NCI-H187 treated with DMSO at 0.1 percent for 48 hours (cell line): ENCODE data around the gene COG2.
"Not testable (repeated sequence)": the region's sequence is repeated elsewhere in the genome, so short reads cannot be mapped to it uniquely, and the experiment has no call there.

Experiments
- DNase-seq: peaks from one replicate; lab custom pipeline; 2025; lab: John Stamatoyannopoulos, UW

Gene COG2

DNA sequence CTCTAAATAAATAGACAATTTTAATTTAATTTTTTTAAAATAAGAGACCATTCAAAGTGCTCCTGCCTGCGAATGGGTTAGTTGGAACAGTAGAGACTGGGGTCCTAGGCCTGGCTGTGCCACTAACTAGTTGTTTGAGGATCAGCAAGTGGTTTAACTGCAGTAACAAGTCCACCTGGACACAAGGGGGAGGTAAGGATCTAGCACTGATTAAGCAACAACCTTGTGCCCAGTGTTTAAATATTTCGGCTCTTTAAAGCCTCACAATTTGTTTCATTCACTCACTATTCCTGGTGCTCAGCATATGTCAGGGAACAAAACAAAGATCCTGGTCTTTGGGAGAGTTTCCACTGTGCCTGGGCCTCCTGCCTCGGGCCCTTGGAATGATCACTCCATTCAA is 73.2 kb downstream of the COG2 start:
- DNase-seq, result no peak

DNA sequence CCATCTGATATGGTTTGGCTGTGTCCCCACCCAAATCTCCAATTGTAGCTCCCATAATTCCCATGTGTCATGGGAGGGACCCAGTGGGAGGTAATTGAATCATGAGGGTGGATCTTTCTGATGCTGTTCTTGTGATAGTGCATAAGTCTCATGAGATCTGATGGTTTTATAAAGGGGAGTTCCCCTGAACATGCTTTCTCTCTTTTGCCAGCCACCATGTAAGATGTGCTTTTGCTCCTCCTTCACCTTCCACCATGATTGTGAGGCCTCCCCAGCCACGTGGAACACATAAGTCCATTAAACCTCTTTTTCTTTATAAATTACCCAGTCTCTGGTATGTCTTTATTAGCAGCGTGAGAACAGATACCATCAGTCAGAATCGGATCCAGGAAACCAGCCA is 74.2 kb downstream of the COG2 start:
- not testable (repeated sequence) for DNase-seq

DNA sequence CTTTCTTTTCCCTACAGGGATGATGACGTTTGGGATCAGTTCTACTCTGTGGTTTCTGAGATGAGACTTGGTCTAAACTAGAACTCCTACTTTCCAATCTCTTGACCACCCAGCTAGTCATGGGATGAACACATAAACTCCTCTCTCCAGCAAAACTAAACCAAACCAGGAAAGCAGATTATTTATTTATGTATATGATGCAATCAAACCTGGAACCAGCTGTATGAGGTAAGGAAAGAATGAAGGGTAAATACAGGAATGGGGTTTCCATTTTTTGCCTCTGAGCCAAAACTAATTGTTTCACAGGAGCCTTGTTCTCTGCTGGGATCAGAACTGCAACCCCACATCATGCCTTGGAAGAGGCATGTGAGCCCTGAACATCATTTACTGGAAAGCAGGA is 75.0 kb downstream of the COG2 start:
- DNase-seq, result no peak

DNA sequence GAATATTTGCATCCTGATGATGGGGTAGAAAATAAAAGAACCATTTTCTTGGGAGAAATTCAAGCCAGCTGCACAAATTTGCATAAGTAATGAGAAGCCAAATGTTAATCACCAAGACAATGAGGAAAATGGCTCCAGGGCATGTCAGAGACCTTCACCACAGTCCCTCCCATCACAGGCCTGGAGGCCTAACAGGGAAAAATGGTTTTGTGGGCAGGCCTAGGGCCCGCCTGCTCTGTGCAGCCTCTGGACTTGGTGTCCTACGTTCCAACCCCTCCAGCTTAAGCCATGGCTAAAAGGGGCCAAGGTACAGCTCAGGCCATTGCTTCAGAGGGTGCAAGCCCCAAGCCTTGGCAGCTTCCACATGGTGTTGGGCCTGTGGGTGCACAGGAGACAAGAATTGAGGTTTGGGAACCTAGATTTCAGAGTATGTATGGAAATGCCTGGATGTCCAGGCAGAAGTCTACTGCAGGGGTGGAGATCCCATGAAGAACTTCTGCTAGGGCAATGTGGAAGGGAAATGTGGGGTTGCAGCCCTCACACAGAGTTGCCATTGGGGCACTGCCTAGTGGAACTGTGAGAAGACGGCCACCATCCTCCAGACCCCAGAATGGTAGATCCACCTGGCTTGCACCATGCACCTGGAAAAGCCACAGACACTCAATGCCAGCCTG is 79.7 kb downstream of the COG2 start:
- DNase-seq, result not testable (repeated sequence)

DNA sequence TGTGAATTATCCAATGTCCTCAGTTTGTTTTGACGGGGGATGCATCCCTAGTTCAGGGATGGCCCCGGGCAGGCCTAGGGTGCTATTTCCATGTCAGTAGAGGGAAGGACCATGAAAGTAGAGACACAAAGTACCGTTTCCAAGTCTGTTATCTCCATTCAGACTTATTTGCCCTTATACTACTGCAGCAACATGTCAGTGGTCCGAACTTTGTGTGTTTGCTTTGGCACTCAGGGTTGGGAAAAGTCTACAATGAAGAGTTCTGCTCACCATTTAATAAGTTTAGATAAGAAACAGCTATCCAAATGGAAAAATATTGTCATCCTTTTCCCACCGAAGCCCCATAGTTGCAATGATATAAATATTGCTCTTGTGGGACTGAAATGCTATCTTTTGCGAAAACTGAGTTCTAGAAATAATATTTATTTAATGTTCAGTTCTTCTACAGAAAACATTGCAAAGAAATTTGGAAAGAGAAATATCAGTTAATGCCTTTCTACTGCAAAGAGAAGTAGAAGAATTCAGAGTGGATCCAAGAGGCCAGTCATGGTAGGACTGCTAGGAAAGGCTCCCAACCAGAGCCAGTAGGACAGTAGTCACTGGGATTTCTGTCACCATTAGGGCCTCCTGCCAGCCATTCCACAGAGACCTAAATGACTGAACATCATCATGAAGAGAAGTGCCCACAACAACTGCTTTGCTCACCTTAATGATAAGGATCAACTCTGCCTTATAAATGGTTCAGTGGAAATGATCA is 83.2 kb downstream of the COG2 start:
- DNase-seq, result no peak

DNA sequence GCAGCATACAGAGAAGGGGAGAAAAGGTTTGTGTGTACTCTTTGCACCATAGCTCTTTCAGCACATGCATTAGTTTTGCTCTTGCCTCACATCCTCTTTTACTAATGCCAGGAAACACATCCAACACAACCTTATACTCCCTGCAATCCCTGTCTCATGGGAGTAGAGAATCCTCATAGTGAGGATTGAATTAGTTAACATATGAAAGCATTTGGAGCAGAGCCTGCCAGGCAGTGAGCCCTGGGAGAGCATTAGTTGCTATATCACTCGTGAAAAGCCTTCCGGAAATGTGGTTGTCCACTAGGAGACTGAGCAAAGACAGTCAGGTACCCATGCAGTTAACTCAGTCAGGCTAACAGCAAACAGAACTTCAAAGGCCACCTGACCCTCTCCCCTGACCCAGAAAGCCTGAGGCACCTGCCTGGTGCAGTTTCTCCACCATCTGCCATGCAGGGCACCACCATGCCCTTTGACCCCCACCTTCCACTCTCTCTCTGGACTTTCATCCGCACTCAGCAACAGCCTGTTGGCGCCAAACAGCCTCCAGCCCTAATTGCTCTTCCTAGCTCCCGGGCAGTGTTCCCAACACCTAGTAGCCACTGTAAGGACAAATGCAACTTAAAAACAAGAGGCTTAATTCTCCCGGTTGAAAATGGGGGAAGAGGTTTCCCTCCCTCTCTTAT is 86.6 kb downstream of the COG2 start:
- DNase-seq, result no peak

DNA sequence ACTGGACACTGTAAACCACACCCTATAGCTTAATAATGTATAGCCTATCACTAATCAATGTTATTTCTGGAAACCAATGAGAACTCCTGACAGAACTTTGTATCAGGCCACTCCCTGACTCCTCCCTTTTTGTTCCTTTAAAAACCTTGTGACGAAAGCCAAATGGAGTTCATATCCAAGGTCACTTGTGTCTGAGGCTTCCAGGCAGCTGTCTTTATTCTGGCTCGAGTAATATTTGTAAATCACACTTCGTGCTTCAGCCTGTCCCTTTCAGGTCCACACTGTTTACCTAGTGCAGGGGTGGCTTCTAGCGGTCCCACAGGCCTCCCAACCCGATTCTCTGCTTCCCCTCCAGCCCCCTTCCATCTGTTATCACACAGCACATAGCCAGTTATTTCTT is 88.7 kb downstream of the COG2 start:
- DNase-seq, result no peak

DNA sequence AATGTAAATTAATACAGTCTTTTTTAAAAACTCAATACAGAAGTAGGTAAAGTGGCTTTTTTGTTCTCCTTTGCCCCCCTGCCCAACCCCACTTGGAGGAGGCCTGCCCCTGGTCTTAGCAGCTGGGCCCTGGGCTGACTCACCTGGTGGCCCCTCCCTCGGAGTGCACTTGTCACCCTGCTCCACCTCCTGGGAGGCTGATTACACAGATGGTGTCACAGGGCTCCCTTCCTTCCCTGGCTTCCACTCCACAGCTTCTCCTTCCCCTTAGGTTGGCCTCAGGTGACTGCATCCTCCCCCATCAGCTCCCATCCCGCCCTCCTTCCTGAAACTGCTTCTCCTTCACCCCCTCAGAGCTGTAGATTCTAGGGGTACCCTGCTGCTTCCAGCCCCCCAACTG is 93.2 kb downstream of the COG2 start:
- DNase-seq, result no peak

DNA sequence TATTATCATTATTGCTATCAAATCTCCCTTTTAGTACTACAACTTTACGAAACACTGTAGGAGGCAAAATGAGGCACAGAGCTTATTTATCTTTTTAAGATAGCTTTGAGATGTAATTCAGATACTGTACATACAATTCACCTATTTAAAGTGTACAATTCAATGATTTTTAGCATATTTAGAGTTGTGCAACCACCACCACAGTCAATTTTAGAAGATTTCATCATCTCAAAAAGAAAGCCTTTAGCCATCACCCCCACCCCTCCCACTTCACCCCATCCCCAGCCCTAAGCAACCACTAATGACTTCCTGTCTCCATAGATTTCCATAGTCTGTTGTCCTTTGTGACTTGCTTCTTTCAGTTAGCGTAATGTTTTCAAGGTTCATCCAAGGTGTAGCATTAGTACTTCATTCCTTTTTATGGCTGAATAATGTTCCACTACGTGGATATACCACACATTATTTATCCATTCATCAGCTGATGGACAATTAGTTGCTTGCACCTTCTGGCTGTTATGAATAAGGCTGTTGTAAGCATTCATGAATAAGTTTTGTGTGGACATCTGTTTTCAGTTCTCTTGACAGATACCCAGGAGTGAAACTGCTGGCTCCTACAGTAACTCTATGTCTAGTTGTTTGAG is 95.5 kb downstream of the COG2 start:
- no peak for DNase-seq

DNA sequence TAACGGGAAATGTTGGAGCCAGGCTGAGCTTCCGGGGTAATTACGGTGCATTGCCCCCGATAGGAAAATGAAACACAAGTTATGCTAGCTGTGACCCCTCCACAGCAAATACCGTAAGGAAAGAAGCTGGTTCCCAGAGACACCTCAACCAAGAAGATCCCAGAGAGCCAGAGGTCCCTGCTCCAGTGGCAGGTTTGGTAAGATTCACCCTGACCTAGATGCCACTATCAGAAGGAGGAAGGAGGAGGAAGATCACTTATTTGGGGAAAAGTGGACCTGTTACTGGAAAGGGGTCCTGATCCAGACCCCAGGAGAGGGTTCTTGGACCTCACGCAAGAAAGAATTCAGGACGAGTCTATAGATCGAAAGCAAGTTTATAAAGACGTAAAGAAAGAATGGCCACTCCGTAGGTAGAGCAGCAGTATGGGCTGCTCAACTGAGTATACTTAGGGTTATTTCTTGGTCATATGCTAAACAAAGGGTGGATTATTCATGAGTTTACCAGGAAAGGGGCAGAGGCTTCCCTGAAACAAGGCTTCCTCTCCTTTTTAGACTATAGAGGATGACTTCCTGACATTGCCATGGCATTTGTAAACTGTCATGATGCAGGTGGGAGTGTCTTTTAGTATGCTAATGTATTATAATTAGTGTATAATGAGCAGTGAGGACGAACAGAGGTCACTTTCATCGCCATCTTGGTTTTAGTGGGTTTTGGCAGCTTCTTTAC is 97.4 kb downstream of the COG2 start:
- no peak for DNase-seq
